KOPT-K1 (cell line): ENCODE data around the gene RADIL.

Experiments used
- H3K27ac ChIP-seq: fragments of 200-600 bp; sonication (generic); 2 replicates; pipeline ENCODE4 v1.5.1; 2016; ENCODE audit warnings: antibody characterized with exemption, mild to moderate bottlenecking, low read depth, low read length; ENCODE audit not compliant: poor library complexity, severe bottlenecking
- H3K36me3 ChIP-seq: fragments of 200-600 bp; sonication (generic); 2 replicates; pipeline ENCODE4 v1.5.1; 2017; ENCODE audit warnings: antibody characterized with exemption, mild to moderate bottlenecking, low read length, moderate library complexity; ENCODE audit not compliant: insufficient read depth
- H3K9me3 ChIP-seq: fragments of 200-600 bp; sonication (generic); 2 replicates; pipeline ENCODE4 v1.5.1; 2017; ENCODE audit warnings: antibody characterized with exemption, low read length, mild to moderate bottlenecking; ENCODE audit not compliant: insufficient read depth, poor library complexity, severe bottlenecking

The RADIL gene

DNA sequence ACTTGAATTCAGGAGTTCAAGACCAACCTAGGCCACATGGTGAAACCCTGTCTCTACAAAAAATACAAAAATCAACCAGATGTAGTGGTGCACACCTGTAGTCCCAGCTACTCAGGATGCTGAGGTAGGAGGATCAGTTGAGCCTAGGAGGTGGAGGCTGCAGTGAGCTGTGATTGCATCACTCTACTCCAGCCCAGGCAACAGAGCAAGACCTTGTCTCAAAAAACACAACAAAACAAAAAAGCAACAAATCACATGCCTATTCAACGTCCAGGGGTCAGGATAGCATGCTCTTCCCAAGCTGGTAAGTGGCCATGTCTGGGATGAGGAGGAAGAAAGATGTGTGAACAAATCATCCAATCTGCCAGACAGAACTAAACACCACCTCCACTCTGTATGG lies 6.2 kb upstream of the RADIL start:
- Histone ChIP-seq H3K9me3 (no peaks in the 10 kb centered on the region), H3K27ac (no peak overlapping the region), H3K36me3 (no peaks in the 10 kb centered on the region)

GRCh38 chr7:4888161-4888560 lies 4.6 kb upstream of the RADIL start:
- Histone ChIP-seq H3K27ac (no peak overlapping the region), H3K36me3 (no peaks in the 10 kb centered on the region), H3K9me3 (no peaks in the 10 kb centered on the region)

DNA sequence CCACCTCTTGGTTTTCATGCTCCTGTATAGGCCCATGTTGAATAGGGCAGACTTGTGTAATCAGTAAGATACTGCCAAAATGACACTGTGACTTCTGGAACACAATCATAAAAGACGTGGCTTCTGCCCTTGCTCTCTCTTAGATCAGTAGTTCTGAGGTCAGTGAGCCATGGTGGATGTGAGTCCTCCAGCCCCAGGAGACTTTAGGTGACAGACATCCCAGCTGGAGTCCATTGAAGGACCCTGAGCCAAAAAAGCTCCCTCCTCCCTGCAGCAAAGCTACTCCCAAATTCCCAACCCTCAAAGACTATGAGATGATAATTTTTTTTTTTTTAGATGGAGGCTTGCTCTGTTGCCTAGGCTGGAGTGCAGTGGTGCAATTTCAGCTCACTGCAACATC lies 3.2 kb upstream of the RADIL start:
- H3K27ac ChIP-seq, result no peak overlapping the region
- no peaks in the 10 kb centered on the region for H3K36me3 ChIP-seq
- H3K9me3 ChIP-seq, result no peaks in the 10 kb centered on the region

GRCh38 chr7:4885317-4885807 lies 1.8 kb upstream of the RADIL start:
- Histone ChIP-seq H3K9me3 (no peaks in the 10 kb centered on the region), H3K36me3 (no peaks in the 10 kb centered on the region), H3K27ac (no peak overlapping the region)

DNA sequence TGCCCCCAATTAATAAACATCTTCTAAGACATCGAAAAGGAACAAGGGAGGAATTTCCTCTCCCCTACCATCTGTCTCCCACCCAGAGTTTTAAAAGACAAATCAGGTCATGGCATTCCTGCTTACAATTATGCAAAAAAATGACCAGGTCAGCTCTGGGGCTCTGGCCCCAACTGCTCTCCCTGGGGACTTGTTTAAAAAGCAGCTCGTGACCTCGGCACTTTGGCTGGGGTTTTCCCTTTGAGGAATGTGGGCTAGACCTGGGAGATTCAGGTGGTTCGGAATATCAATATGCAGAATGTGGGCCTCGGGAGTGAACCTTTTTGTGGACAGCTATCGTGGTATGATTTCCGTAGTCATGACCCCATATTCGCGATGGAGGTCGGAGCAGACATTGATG lies 648 bp upstream of the RADIL start:
- no peak overlapping the region for H3K27ac ChIP-seq
- H3K9me3 ChIP-seq, result no peaks in the 10 kb centered on the region
- no peaks in the 10 kb centered on the region for H3K36me3 ChIP-seq

DNA sequence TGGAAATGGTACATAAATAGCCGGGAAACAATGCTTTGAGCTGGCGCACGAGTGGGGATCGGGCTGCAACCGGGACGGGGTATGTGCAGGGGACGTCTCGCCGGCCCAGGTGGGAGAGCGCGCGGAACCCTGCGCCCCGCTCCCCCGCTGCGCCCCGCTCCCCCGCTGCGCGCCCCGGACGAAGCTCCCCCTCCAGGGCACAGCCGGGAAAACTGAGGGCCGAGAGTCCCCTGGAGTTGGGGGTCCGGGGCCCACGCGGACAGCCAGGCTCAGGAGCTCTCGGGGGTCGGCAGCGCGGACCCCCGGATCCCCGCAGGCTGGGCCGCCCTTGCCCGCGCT lies 514 bp downstream of the RADIL start:
- Histone ChIP-seq H3K36me3 (no peaks in the 10 kb centered on the region), H3K9me3 (no peaks in the 10 kb centered on the region), H3K27ac (no peak overlapping the region)

GRCh38 chr7:4882169-4883032 lies 1.1 kb downstream of the RADIL start:
- H3K9me3 ChIP-seq, result no peaks in the 10 kb centered on the region
- H3K27ac ChIP-seq, result no peak overlapping the region
- H3K36me3 ChIP-seq, result no peaks in the 10 kb centered on the region

DNA sequence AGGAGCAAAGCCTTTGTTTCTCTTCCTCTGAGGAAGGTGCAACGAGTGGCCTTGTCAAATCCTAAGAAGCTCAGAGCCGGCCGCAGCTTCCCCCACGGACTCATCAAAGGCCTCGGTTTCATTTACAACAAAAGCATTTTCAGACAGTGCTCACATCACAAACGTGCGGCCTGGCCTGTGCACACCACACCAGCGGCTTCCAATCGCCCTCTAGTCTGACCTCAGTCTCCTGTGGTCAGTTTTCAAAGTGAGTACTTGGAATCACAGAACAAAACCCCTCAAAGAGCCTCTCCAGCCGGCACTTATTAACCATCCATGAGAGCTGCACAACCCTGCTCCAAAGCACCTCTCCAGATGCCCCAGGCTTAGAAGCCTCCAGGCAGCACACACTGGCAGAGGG lies 3.3 kb downstream of the RADIL start:
- Histone ChIP-seq H3K9me3 (no peaks in the 10 kb centered on the region), H3K36me3 (no peaks in the 10 kb centered on the region), H3K27ac (no peak overlapping the region)

DNA sequence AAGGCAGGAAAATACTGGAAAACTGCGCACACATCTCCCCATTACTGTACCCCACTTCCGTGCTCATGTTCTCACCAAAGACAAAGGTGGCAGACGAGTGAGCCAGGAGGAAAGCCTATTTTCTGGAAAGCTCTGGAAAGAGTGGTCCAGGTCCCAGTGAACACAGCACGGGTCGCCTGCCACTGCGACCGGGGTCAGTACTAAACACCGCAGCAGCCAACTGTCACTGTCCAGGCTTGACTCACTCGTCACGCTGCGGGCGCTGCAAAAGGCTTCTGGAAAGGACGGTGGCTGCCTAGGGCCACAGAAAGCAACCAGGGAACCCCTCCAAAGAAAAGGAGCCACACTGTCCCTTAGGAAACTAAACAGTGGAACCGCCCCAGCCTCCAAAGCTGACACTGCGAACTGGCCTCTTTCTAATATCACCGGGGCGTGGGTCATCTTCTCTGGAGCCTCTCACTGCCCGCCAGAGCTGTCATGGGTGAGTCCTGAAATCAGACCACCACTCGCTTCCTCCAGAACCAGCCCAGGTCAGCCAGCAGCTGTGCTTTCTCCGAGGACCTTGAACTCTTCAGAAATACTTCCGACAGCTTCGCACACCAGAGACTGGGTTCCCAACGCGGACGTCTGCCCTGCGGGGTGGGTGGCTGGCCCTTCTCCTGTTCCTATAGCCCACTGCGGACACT lies 4.0 kb downstream of the RADIL start:
- no peaks in the 10 kb centered on the region for H3K9me3 ChIP-seq
- H3K36me3 ChIP-seq, result no peaks in the 10 kb centered on the region
- H3K27ac ChIP-seq, result no peak overlapping the region

DNA sequence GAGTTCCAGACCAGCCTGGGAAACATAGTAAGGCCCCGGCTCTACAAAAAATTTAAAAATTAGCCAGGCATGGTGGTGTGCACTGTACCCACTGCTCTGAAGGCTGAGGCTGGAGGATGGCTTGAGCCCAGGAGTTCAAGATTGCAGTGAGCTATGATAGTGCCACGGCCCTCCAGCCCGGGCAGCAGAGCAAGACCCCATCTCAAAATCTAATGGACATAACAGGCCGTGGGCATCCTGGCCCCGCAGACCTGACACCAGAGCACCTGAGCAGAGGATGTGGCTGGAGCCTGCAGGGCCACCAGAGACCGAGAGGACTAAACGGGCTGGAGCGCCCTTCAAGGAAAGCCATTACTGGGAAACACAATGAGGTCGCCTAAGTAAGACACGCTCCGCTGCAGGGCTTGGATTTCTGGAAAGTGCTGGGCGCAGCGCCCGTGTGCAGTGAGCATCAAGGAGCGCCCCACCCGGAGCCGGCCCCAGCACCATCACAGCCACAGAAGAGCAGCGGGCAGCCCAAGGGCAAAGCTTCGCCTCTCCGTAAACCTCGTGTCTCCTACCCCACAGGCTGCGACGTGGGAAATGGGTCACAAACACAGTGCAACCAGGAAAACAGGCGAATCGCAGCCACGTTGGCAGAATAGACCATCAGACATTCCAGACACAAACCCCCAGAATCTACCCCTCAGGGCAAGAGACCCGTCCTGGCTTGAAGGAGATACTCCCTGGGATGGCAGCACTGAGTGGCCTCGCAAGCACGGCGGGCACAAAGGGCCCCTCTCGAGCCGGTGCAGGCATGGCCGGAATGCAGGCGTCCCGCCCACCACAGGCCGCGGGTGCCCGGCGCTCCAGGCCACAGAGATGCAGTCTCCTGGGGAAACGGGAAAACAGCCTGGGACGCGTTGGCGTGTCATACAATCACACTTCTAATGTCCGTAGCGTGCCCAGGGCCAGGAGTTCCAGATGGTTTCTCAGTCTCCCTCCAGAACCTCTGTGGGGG lies 4.9 kb downstream of the RADIL start:
- no peaks in the 10 kb centered on the region for H3K9me3 ChIP-seq
- no peak overlapping the region for H3K27ac ChIP-seq
- H3K36me3 ChIP-seq, result no peaks in the 10 kb centered on the region

DNA sequence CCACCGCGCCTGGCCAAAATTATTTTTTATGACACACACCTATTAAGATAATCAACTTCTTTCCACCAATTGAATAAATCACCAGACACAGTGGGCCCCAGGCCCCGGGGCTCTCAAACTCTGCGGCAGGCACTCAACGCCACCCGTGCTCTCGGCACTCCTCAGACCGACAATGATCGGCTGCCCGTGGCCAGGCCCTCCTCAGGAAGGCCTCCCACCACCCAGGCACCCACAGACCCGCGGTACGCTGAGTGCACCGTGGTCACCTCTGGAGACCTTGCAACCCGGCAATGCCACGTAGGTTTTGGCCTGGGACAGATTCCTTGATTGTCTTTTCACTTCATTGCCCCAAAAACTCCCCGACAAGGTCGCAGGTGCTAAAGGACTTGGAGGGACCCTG lies 6.9 kb downstream of the RADIL start:
- no peak overlapping the region for H3K27ac ChIP-seq
- no peaks in the 10 kb centered on the region for H3K36me3 ChIP-seq
- no peaks in the 10 kb centered on the region for H3K9me3 ChIP-seq

DNA sequence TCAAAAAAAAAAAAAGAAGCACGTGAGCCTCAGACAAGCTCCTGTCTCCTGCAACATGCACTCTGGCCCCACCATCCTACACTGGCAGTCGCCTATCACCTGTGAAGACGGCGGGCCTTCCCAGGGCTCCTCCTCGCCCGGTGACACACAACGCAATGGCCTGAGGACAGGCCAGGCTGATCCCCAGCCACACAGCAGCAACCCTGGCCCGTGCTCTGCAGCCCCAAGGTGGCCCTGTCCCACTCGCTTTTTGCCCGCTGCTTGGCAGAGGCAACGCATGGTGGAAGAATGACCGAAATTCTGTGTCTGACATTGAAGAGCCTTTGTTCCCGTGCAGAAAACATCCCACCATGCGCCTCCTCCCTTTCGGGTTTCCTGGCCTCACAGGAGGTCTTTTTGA lies 8.1 kb downstream of the RADIL start:
- no peaks in the 10 kb centered on the region for H3K36me3 ChIP-seq
- H3K27ac ChIP-seq, result no peak overlapping the region
- H3K9me3 ChIP-seq, result no peaks in the 10 kb centered on the region

- Histone ChIP-seq H3K9me3 (peaks cover 4% of the 10 kb centered on the region), H3K36me3 (no peaks in the 10 kb centered on the region), H3K27ac (no peak overlapping the region)
These were observed 10.2 kb downstream of the RADIL start for GRCh38 chr7:4873071-4873944.

DNA sequence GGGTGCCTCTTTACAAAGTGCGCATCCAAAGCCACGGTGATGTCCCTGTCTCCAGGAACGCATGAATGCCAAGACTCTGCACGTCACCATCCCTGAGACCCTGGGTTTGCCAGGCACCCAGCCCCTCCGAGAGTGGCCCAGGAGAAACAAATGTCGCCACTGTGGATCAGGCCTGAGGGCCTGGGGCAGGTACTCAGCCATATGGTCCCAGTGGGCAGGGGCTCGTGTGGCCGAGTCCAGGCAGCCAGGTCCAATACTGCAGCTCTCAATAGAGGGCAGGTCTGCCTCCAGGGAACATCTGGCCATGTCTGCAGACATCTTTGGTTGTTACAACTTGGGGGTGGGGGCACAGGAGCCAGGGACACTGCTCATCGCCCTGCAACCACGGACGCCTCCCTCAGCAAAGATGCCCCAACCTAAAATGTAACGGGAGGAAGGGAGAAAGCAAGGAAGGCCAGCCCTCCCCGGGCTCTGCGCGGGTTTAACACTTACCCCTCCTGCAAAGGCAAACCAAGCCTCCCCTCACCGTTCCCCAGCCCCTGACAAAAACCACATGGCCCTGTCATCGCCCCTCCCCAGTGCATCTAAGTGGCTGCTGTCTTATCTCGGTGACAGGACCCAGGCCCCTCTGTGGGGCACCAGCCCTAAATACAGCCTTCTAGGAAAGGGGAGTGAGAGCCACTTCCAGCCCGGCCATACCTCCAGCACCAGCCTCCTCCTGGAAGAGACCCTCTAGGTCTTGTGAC lies 11.4 kb downstream of the RADIL start:
- Histone ChIP-seq H3K9me3 (peaks cover 6% of the 10 kb centered on the region), H3K27ac (no peak overlapping the region), H3K36me3 (no peaks in the 10 kb centered on the region)
